Measurements from ENCODE around the gene S100A5. TPM values are rescaled to one million over a fixed set of nuclear protein-coding genes. Genes with fewer than 3 reads are reported as not detected.
"Not testable (repeated sequence)": the region's sequence is repeated elsewhere in the genome, so short reads cannot be mapped to it uniquely, and the experiment has no call there.

The S100A5 gene
- total RNA-seq, 2 donors from 2014 or later = not detected

GRCh38 chr1:153563991-153564390 lies 23.3 kb upstream of the S100A5 start:
- Histone ChIP-seq H3K27me3 (no peaks in the 10 kb centered on the region), H3K4me1 (peaks cover 0 to 39% of the 10 kb centered on the region in 2 donors), H3K36me3 (no peaks in the 10 kb centered on the region), H3K4me3 (no peak overlapping the region), H3K9me3 (no peaks in the 10 kb centered on the region), H3K27ac (no peak overlapping the region)
- no peak for DNase-seq (ENCODE audit: low spot score)
- TF ChIP-seq, protein P1, sequence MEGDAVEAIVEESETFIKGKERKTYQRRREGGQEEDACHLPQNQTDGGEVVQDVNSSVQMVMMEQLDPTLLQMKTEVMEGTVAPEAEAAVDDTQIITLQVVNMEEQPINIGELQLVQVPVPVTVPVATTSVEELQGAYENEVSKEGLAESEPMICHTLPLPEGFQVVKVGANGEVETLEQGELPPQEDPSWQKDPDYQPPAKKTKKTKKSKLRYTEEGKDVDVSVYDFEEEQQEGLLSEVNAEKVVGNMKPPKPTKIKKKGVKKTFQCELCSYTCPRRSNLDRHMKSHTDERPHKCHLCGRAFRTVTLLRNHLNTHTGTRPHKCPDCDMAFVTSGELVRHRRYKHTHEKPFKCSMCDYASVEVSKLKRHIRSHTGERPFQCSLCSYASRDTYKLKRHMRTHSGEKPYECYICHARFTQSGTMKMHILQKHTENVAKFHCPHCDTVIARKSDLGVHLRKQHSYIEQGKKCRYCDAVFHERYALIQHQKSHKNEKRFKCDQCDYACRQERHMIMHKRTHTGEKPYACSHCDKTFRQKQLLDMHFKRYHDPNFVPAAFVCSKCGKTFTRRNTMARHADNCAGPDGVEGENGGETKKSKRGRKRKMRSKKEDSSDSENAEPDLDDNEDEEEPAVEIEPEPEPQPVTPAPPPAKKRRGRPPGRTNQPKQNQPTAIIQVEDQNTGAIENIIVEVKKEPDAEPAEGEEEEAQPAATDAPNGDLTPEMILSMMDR (IDR thresholded peaks at IDR 0.05) = no peak

GRCh38 chr1:153563483-153563901 lies 22.8 kb upstream of the S100A5 start:
- Histone ChIP-seq H3K4me1 (peaks cover 0 to 34% of the 10 kb centered on the region in 2 donors), H3K9me3 (no peaks in the 10 kb centered on the region), H3K36me3 (no peaks in the 10 kb centered on the region), H3K27ac (no peak overlapping the region), H3K27me3 (no peaks in the 10 kb centered on the region), H3K4me3 (no peak overlapping the region)
- no peak for DNase-seq (ENCODE audit: low spot score)
- TF ChIP-seq, protein P1 (IDR thresholded peaks at IDR 0.05) = no peak

DNA sequence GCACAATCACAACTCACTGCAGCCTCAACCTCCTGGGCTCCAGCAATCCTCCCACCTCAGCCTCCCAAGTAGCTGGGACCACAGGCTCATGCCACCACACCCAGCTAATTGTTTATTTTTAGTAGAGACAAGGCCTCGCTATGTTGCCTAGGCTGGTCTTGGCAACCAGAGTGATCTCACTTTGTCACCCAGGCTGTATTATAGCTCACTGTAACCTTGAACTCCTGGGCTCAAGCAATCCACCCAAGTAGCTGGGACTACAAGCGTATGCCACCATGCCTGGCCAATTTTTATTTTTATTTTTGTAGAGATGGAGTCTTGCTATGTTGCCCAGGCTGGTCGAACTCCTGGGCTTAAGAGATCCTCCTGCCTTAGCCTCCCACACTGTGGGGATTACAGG lies 21.3 kb upstream of the S100A5 start:
- DNase-seq (ENCODE audit: low spot score); H3K9me3 ChIP-seq; H3K27ac ChIP-seq: not testable (repeated sequence)

DNA sequence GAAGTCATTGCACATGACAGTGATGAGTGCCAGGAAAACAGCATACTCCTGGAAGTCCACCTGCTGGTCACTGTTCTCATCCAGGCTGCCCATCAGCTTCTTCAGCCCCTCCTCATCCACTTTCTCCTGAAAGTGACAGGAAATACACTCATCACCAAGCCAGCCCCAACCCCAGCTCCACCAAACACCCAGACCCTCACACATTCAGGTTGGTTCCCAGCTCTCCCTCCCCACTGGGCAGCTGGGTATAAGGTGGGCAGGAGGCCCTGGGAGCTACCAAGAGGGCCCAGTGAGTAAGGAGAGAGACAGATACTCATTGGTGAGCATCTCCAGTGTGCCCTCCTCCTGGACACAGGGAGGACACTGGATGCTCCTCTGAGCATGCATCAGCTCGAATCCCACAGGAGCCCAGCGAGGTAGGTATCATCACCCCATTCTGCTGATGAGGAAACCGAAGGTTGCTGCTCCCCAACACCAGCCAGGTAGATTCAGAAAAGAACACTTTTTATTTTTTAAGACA lies 20.8 kb upstream of the S100A5 start:
- Histone ChIP-seq H3K27ac (no peak overlapping the region), H3K4me3 (no peak overlapping the region), H3K9me3 (no peaks in the 10 kb centered on the region), H3K36me3 (no peaks in the 10 kb centered on the region), H3K4me1 (peaks cover 0 to 14% of the 10 kb centered on the region in 2 donors), H3K27me3 (no peaks in the 10 kb centered on the region)
- TF ChIP-seq, protein P1 (IDR thresholded peaks at IDR 0.05) = no peak
- DNase-seq (ENCODE audit: low spot score) = no peak

More for the DNA sequence above, 21.3 kb upstream of the S100A5 start:
- not testable (repeated sequence) for H3K36me3 ChIP-seq, H3K4me3 ChIP-seq, H3K27me3 ChIP-seq
- H3K4me1 ChIP-seq = peaks cover 0 to 19% of the 10 kb centered on the region in 2 donors

DNA sequence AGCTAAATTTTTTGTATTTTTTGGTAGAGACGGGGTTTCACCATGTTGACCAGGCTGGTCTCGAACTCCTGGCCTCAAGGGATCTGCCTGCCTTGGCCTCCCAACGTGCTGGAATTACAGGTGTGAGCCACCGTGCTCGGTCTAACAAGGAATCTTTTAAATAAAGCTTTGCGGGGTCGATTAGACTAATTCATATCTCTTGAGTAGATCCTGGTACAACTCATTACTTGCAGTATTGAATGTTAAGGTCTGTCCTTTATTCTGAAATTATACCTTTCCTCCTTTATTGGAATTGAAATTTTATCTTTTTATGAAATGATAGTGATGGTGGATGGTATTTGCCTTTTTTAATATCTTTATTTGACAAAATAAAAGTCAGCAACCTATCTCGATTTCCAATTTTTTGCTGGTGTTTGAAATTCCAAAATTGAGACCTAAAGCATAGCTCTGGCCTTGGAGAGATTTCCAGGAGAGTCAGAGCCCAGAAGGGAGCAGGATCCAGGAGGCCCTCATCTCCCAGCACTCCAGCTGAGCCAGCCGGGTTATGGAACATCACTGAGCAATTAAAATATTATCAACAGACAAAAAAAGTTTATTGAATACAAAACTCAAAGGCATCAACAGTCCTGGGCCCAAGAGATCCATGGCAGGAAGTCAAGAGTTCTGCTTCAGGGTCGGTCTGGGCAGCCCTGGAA lies 20.2 kb upstream of the S100A5 start:
- Histone ChIP-seq H3K4me3 (no peak overlapping the region), H3K27me3 (no peaks in the 10 kb centered on the region), H3K4me1 (peaks cover 0 to 8% of the 10 kb centered on the region in 2 donors), H3K27ac (no peak overlapping the region), H3K9me3 (no peaks in the 10 kb centered on the region), H3K36me3 (no peaks in the 10 kb centered on the region)
- TF ChIP-seq, protein P1 (IDR thresholded peaks at IDR 0.05) = no peak
- no peak for DNase-seq (ENCODE audit: low spot score)

GRCh38 chr1:153560241-153560640 lies 19.5 kb upstream of the S100A5 start:
- H3K36me3 ChIP-seq = no peaks in the 10 kb centered on the region
- TF ChIP-seq, protein P1 (IDR thresholded peaks at IDR 0.05) = no peak

More at GRCh38 chr1:153560241-153560640, 19.5 kb upstream of the S100A5 start:
- H3K27me3 ChIP-seq = no peaks in the 10 kb centered on the region
- H3K9me3 ChIP-seq = no peaks in the 10 kb centered on the region
- H3K4me3 ChIP-seq = no peak overlapping the region
- no peak for DNase-seq (ENCODE audit: low spot score)
- no peak overlapping the region for H3K27ac ChIP-seq
- H3K4me1 ChIP-seq = peaks cover 0 to 1% of the 10 kb centered on the region in 2 donors

All from right atrium auricular region (tissue), 2 donors.